Endothelial cell of umbilical vein (primary cell): Measurements from ENCODE around the gene EIF1B. TPM values are rescaled to one million over a fixed set of nuclear protein-coding genes. Genes with fewer than 3 reads are reported as not detected.
"Not testable (repeated sequence)": the region's sequence is repeated elsewhere in the genome, so short reads cannot be mapped to it uniquely, and the experiment has no call there.

Experiments used
- BruUV-seq: library from RNA; stranded (reverse); fragments of 400-500 nt; replicated peaks from 2 replicates; lab custom pipeline; 2021; lab: Mats Ljungman, UMichigan
- CTCF ChIA-PET: fragments of 300-600, 350-600 bp; sonication (Branson Sonifier 250); formaldehyde crosslinking; loops from one replicate; lab custom pipeline; 2021; ENCODE audit warnings: antibody characterized with exemption, inconsistent platforms; lab: Charles Lee
- POLR2A ChIA-PET: fragments of 300-600, 350-600 bp; sonication (Branson Sonifier 250); formaldehyde crosslinking; loops from one replicate; lab custom pipeline; 2021; ENCODE audit warnings: antibody characterized with exemption, inconsistent platforms; lab: Charles Lee
- DNase-seq: peaks from one replicate; pipeline ENCODE4 v3.0.0-alpha.2; 2011; ENCODE audit warnings: low read depth, low spot score
- FAIRE-seq: peaks from 2 replicates; lab custom pipeline; 2011; peaks lifted over from hg19 to GRCh38; lab: Jason Lieb, UNC
- H2AFZ ChIP-seq: 2 replicates; pipeline ENCODE4 v1.6.0; 2012; ENCODE audit warnings: low read depth, low read length, control low read depth, inconsistent platforms
- H3K27ac ChIP-seq: 2 replicates; pipeline ENCODE4 v1.5.1; 2011; ENCODE audit warnings: low read depth, mild to moderate bottlenecking, control low read depth, low read length, moderate library complexity; ENCODE audit not compliant: insufficient read depth
- H3K27me3 ChIP-seq, 2 experiments: 2 replicates each; pipeline versions ENCODE4 v1.6.0 to v1.6.1; 2011; ENCODE audit warnings: low read length in 2 of 2, mixed read lengths in 1 of 2; ENCODE audit not compliant: control insufficient read depth in 2 of 2, insufficient read depth in 2 of 2
- H3K36me3 ChIP-seq, 2 experiments: 2 replicates in 1 of 2; 3 replicates in 1 of 2; pipeline ENCODE4 v1.5.1; 2011; ENCODE audit warnings: low read length in 2 of 2, mild to moderate bottlenecking in 1 of 2, moderate library complexity in 1 of 2; ENCODE audit not compliant: control insufficient read depth in 2 of 2, insufficient read depth in 2 of 2; ENCODE audit errors: extremely low read depth in 1 of 2
- H3K4me1 ChIP-seq: 3 replicates; pipeline ENCODE4 v1.5.1; 2011; ENCODE audit warnings: mild to moderate bottlenecking, low read length; ENCODE audit not compliant: control insufficient read depth, insufficient read depth; ENCODE audit errors: extremely low read depth
- H3K4me2 ChIP-seq: 2 replicates; pipeline ENCODE4 v1.6.1; 2011; ENCODE audit warnings: low read length, control low read depth, mixed read lengths; ENCODE audit not compliant: insufficient read depth
- H3K4me3 ChIP-seq, 3 experiments: fragments of 200-600 bp in 1 of 3; sonication (generic), shearing (Covaris generic) in 1 of 3; replicated peaks in 1 of 3; 2 replicates each; pipeline ENCODE4 v1.5.1; 2011 to 2016; ENCODE audit warnings: control low read depth in 3 of 3, low read length in 3 of 3, mild to moderate bottlenecking in 2 of 3, inconsistent platforms in 1 of 3, low read depth in 1 of 3, moderate library complexity in 1 of 3; ENCODE audit not compliant: insufficient read depth in 1 of 3
- H3K79me2 ChIP-seq: 2 replicates; pipeline ENCODE4 v1.6.0; 2012; ENCODE audit warnings: low read length, inconsistent platforms; ENCODE audit not compliant: control insufficient read depth, insufficient read depth
- H3K9ac ChIP-seq: replicated peaks from 2 replicates; pipeline ENCODE3; 2011; ENCODE audit warnings: low read length, control low read depth; ENCODE audit not compliant: insufficient read depth; ENCODE audit errors: extremely low read depth
- H3K9me1 ChIP-seq: replicated peaks from 3 replicates; pipeline ENCODE4 v1.6.0; 2011; ENCODE audit warnings: mild to moderate bottlenecking, low read length; ENCODE audit not compliant: control insufficient read depth, insufficient read depth; ENCODE audit errors: extremely low read depth
- H3K9me3 ChIP-seq: replicated peaks from 2 replicates; pipeline ENCODE4 v1.5.1; 2012; ENCODE audit warnings: low read length, inconsistent platforms; ENCODE audit not compliant: control insufficient read depth, insufficient read depth
- H4K20me1 ChIP-seq: replicated peaks from 2 replicates; pipeline ENCODE3; 2011; ENCODE audit warnings: mild to moderate bottlenecking, low read length; ENCODE audit not compliant: control insufficient read depth, insufficient read depth; ENCODE audit errors: extremely low read depth
- CTCF ChIP-seq, 2 donors: IDR thresholded peaks; 1 replicate in 1 of 2; 2 replicates in 1 of 2; pipeline ENCODE4 v1.5.1; 2011; ENCODE audit warnings: low read length in 2 of 2, mild to moderate bottlenecking in 2 of 2, moderate library complexity in 2 of 2, control low read depth in 1 of 2, inconsistent platforms in 1 of 2, low read depth in 1 of 2; ENCODE audit not compliant: insufficient read depth in 1 of 2; ENCODE audit errors: extremely low read depth in 1 of 2
- EZH2 ChIP-seq: IDR thresholded peaks from 2 replicates; pipeline ENCODE4 v1.6.1; 2012; ENCODE audit warnings: borderline replicate concordance, low read depth, mild to moderate bottlenecking, moderate library complexity, low read length, inconsistent platforms; ENCODE audit not compliant: severe bottlenecking
- FOS ChIP-seq: IDR thresholded peaks from 2 replicates; pipeline ENCODE4 v1.6.1; 2011; ENCODE audit warnings: mild to moderate bottlenecking, low read length, moderate library complexity, borderline replicate concordance; ENCODE audit not compliant: insufficient read depth
- GATA2 ChIP-seq: IDR thresholded peaks from 2 replicates; pipeline ENCODE4 v1.7.0; 2011; ENCODE audit warnings: low read depth, mild to moderate bottlenecking, moderate library complexity, mixed read lengths, low read length; ENCODE audit not compliant: insufficient read length, insufficient read depth
- JUN ChIP-seq: IDR thresholded peaks from 2 replicates; pipeline ENCODE4 v1.6.1; 2011; ENCODE audit warnings: borderline replicate concordance, low read depth; ENCODE audit not compliant: insufficient read length, insufficient read depth
- MAX ChIP-seq: IDR thresholded peaks from 2 replicates; pipeline ENCODE4 v1.6.1; 2011; ENCODE audit not compliant: insufficient read depth, insufficient read length
- MYC ChIP-seq: IDR thresholded peaks from one replicate; pipeline ENCODE4 v1.6.1; 2011; ENCODE audit warnings: mild to moderate bottlenecking, low read depth, low read length
- POLR2A ChIP-seq: IDR thresholded peaks from 2 replicates; pipeline ENCODE4 v1.6.1; 2012; ENCODE audit warnings: low read depth, mild to moderate bottlenecking, control low read depth, low read length
- POLR2AphosphoS5 ChIP-seq: IDR thresholded peaks from 2 replicates; pipeline ENCODE4 v1.6.1; 2012; ENCODE audit warnings: low read depth, mild to moderate bottlenecking, control low read depth, low read length, moderate library complexity; ENCODE audit not compliant: insufficient read depth
- dilution Hi-C: fragments of 300-500 bp; cut with MboI; formaldehyde crosslinking; loops from one replicate; pipeline ENCODE4 v1.15.0; 2019; ENCODE audit warnings: low sequenced_read_pairs; ENCODE audit not compliant: extremely low pct_ligation_motif_present
- intact Hi-C: fragments of 100-400 bp; cut with micrococcal nuclease; formaldehyde crosslinking; loops from one replicate; pipeline ENCODE4 v1.10.0; 2022
- polyA plus RNA-seq, 4 experiments: library from polyadenylated mRNA; depleted of rRNA in 3 of 4; stranded (reverse) in 3 of 4; unstranded in 1 of 4; fragments of >200 nt; gene quantifications; 2 replicates each; pipeline versions ENCODE4 v1.2.1 to v1.2.3, GENCODE V29; 2011 to 2012; ENCODE audit warnings: missing spikeins in 1 of 4
- total RNA-seq: library from RNA; stranded (reverse); gene quantifications from 2 replicates; pipeline ENCODE4 v1.2.3, GENCODE V29; 2021

Gene EIF1B
- total and polyA plus RNA-seq, 2 donors (not counting 3 experiments of a cell fraction or from before 2014, with no cell fraction given) = 17.8 to 46.0 TPM

- BruUV-seq, H3K4me1 ChIP-seq, H3K79me2 ChIP-seq, DNase-seq, H3K9ac ChIP-seq, H3K4me2 ChIP-seq, H3K4me3 ChIP-seq, H2AFZ ChIP-seq, FAIRE-seq, POLR2A ChIA-PET, H3K36me3 ChIP-seq, H4K20me1 ChIP-seq, H3K27me3 ChIP-seq, intact Hi-C loops, dilution Hi-C loops, H3K9me1 ChIP-seq, H3K9me3 ChIP-seq, H3K27ac ChIP-seq: not testable (repeated sequence)
- CTCF ChIA-PET = interaction anchor here (1.2 kb wide), 1 partner anchor 91 kb away, joined by 3 read pairs; no protein-coding TSS in a partner anchor
These were observed 26.4 kb upstream of the EIF1B start for GRCh38 chr3:40283057-40283456.

GRCh38 chr3:40287248-40287647, 22.3 kb upstream of the EIF1B start:
- POLR2A ChIA-PET = no interaction called here
- DNase-seq (no peak), FAIRE-seq (no peak)
- Histone ChIP-seq H4K20me1 (no peaks in the 10 kb centered on the region), H3K79me2 (no peaks in the 10 kb centered on the region), H3K27ac (no peak overlapping the region), H3K9me3 (no peaks in the 10 kb centered on the region), H3K4me2 (no peak overlapping the region), H2AFZ (no peak overlapping the region), H3K27me3 (no peaks in the 10 kb centered on the region), H3K36me3 (no peaks in the 10 kb centered on the region), H3K9me1 (no peaks in the 10 kb centered on the region), H3K4me1 (no peaks in the 10 kb centered on the region), H3K9ac (no peak overlapping the region), H3K4me3 (no peak overlapping the region)
- no TSS peak for BruUV-seq
- intact Hi-C loops (no loop called here), dilution Hi-C loops (no loop called here)
- TF ChIP-seq JUN (no peak), POLR2A (no peak), MYC (no peak), CTCF (IDR thresholded peaks at IDR 0.05; ENCODE audit: extremely low read depth in 1 of 2, insufficient read depth in 1 of 2, low read depth in 1 of 2, low read length in 2 of 2) (no peak), FOS (no peak), GATA2 (no peak), EZH2 (no peak), POLR2AphosphoS5 (no peak), MAX (no peak)
- CTCF ChIA-PET = interaction anchor here (1.9 kb wide), 1 partner anchor 10 kb away, joined by 7 read pairs; no protein-coding TSS in a partner anchor
